ENCODE measurements around the gene ECSIT.

DNA sequence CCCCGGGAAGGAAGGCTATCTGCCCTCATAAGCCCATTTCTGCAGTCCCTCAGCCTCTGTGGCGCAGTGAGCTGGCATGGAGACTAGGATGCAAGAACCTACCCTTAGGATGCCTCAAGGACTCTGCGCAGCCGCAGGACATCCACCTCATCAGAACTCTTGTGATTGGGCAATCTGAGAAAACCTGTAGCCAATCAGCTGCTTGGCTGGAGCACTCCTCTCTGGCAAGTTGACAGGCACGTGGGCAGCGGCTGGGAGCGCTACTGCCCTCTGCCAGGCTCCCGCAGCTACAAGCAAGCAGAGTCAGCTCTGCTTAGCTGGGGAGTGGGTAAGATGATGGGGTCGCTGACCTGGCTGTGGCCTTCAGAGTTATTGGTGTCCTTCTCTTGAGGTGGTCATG, 1.5 kb upstream of the ECSIT start:
- TF ChIP-seq, protein P1, sequence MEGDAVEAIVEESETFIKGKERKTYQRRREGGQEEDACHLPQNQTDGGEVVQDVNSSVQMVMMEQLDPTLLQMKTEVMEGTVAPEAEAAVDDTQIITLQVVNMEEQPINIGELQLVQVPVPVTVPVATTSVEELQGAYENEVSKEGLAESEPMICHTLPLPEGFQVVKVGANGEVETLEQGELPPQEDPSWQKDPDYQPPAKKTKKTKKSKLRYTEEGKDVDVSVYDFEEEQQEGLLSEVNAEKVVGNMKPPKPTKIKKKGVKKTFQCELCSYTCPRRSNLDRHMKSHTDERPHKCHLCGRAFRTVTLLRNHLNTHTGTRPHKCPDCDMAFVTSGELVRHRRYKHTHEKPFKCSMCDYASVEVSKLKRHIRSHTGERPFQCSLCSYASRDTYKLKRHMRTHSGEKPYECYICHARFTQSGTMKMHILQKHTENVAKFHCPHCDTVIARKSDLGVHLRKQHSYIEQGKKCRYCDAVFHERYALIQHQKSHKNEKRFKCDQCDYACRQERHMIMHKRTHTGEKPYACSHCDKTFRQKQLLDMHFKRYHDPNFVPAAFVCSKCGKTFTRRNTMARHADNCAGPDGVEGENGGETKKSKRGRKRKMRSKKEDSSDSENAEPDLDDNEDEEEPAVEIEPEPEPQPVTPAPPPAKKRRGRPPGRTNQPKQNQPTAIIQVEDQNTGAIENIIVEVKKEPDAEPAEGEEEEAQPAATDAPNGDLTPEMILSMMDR (conservative IDR thresholded peaks at IDR 0.05; ENCODE audit: low read depth, low read length), result peak; percentile 58
- no peak for TF ChIP-seq EZH2 (IDR thresholded peaks at IDR 0.05; ENCODE audit: borderline replicate concordance, low read depth, low read length, poor library complexity, severe bottlenecking)
